Smooth muscle cell (in vitro differentiated cells): Measurements from ENCODE around the gene AMN. TPM values are rescaled to one million over a fixed set of nuclear protein-coding genes. Genes with fewer than 3 reads are reported as not detected.

Source experiments
- DNase-seq: peaks from one replicate; lab custom pipeline; 2025; ENCODE audit not compliant: unreplicated experiment; lab: John Stamatoyannopoulos, UW
- H2AFZ ChIP-seq: fragments of 200-600 bp; sonication (generic); 2 replicates; pipeline ENCODE4 v1.6.0; 2016; ENCODE audit warnings: antibody characterized with exemption, low read depth, mild to moderate bottlenecking
- H3F3A ChIP-seq: fragments of 200-600 bp; sonication (generic); 2 replicates; pipeline ENCODE4 v1.6.0; 2017; ENCODE audit warnings: antibody characterized with exemption, low read depth
- H3K27ac ChIP-seq: fragments of 200-600 bp; sonication (generic); 2 replicates; pipeline ENCODE4 v1.5.1; 2016; ENCODE audit warnings: low read depth, mild to moderate bottlenecking
- H3K27me3 ChIP-seq: fragments of 200-600 bp; sonication (generic); 2 replicates; pipeline ENCODE4 v1.6.1; 2016; ENCODE audit warnings: low read depth, mild to moderate bottlenecking
- H3K36me3 ChIP-seq: fragments of 200-600 bp; sonication (generic); 2 replicates; pipeline ENCODE4 v1.5.1; 2016; ENCODE audit warnings: low read depth
- H3K4me1 ChIP-seq: fragments of 200-600 bp; sonication (generic); 2 replicates; pipeline ENCODE4 v1.5.1; 2016; ENCODE audit warnings: low read depth
- H3K4me2 ChIP-seq: fragments of 200-600 bp; sonication (generic); 2 replicates; pipeline ENCODE4 v1.6.0; 2016; ENCODE audit warnings: mild to moderate bottlenecking
- H3K4me3 ChIP-seq: fragments of 200-600 bp; sonication (generic); 2 replicates; pipeline ENCODE4 v1.5.1; 2016; ENCODE audit warnings: mild to moderate bottlenecking
- H3K79me2 ChIP-seq: fragments of 200-600 bp; sonication (generic); 2 replicates; pipeline ENCODE4 v1.6.0; 2016; ENCODE audit warnings: low read depth, mild to moderate bottlenecking
- H3K9ac ChIP-seq: fragments of 200-600 bp; sonication (generic); 2 replicates; pipeline ENCODE4 v1.6.0; 2016; ENCODE audit warnings: low read depth
- H3K9me3 ChIP-seq: fragments of 200-600 bp; sonication (generic); replicated peaks from 2 replicates; pipeline ENCODE4 v1.5.1; 2016; ENCODE audit warnings: low read depth
- H4K20me1 ChIP-seq: fragments of 200-600 bp; sonication (generic); 2 replicates; pipeline ENCODE4 v1.6.0; 2016; ENCODE audit warnings: low read depth
- CTCF ChIP-seq: fragments of 200-600 bp; sonication (generic); IDR thresholded peaks from 2 replicates; pipeline ENCODE4 v1.5.1; 2017; ENCODE audit warnings: borderline replicate concordance, mild to moderate bottlenecking, antibody characterized with exemption; ENCODE audit not compliant: insufficient read depth, poor library complexity, severe bottlenecking
- WGBS: methylation state at CpG from one replicate; pipeline ENCODE4 v1.1.7; 2016; ENCODE audit warnings: low lambda C conversion rate; 5-methylcytosine and 5-hydroxymethylcytosine counted together
- polyA plus RNA-seq: library from polyadenylated mRNA; unstranded; fragments of >200 nt; fragmentation: Nextera tagmentation; extraction: Ambion mirVana; gene quantifications from 2 replicates; pipeline ENCODE4 v1.2.1, GENCODE V29; 2016
- total RNA-seq: library from RNA; depleted of rRNA; stranded (reverse); fragments of >200 nt; gene quantifications from 2 replicates; pipeline ENCODE4 v1.2.3, GENCODE V29; 2014

Gene AMN
- total and polyA plus RNA-seq, 2 experiments from 2014 or later, result 0.31 to 0.65 TPM

GRCh38 chr14:102915292-102916110 lies 7.0 kb upstream of the AMN start:
- Histone ChIP-seq H3K9me3 (no peaks in the 10 kb centered on the region), H3K4me1 (no peaks in the 10 kb centered on the region), H2AFZ (no peak overlapping the region), H3K79me2 (no peaks in the 10 kb centered on the region), H3F3A (no peaks in the 10 kb centered on the region), H3K27me3 (no peaks in the 10 kb centered on the region), H3K27ac (no peak overlapping the region), H3K4me3 (no peak overlapping the region), H3K9ac (no peak overlapping the region), H4K20me1 (no peaks in the 10 kb centered on the region), H3K36me3 (no peaks in the 10 kb centered on the region), H3K4me2 (no peak overlapping the region)
- DNase-seq, result no peak
- 93% methylated on average over 19 of the region's 19 CpGs for WGBS
- no peak for TF ChIP-seq CTCF

GRCh38 chr14:102916347-102917055 lies 6.0 kb upstream of the AMN start:
- Histone ChIP-seq H4K20me1 (no peaks in the 10 kb centered on the region), H3K4me2 (no peak overlapping the region), H3F3A (no peaks in the 10 kb centered on the region), H3K9ac (no peak overlapping the region), H2AFZ (no peak overlapping the region), H3K4me1 (no peaks in the 10 kb centered on the region), H3K4me3 (no peak overlapping the region), H3K27ac (no peak overlapping the region), H3K9me3 (no peaks in the 10 kb centered on the region), H3K36me3 (no peaks in the 10 kb centered on the region), H3K79me2 (no peaks in the 10 kb centered on the region), H3K27me3 (peaks cover 6% of the 10 kb centered on the region)
- WGBS, result 91% methylated on average over 18 of the region's 18 CpGs
- TF ChIP-seq CTCF, result no peak
- no peak for DNase-seq

GRCh38 chr14:102917056-102917385 lies 5.4 kb upstream of the AMN start:
- Histone ChIP-seq H3K4me3 (no peak overlapping the region), H3K9ac (no peak overlapping the region), H3K36me3 (no peaks in the 10 kb centered on the region), H3F3A (no peaks in the 10 kb centered on the region), H4K20me1 (no peaks in the 10 kb centered on the region), H2AFZ (no peak overlapping the region), H3K4me2 (no peak overlapping the region), H3K27ac (no peak overlapping the region), H3K79me2 (no peaks in the 10 kb centered on the region), H3K9me3 (no peaks in the 10 kb centered on the region), H3K4me1 (no peaks in the 10 kb centered on the region), H3K27me3 (peaks cover 11% of the 10 kb centered on the region)
- no peak for TF ChIP-seq CTCF
- 98% methylated on average over 6 of the region's 6 CpGs for WGBS
- no peak for DNase-seq
